Fibroblast of villous mesenchyme (primary cell): ENCODE data around the gene FAM131B. TPM values are rescaled to one million over a fixed set of nuclear protein-coding genes. Genes with fewer than 3 reads are reported as not detected.

Experiments
- DNase-seq: peaks from one replicate; pipeline ENCODE4 v3.0.0-alpha.2; 2010; ENCODE audit warnings: low read depth
- H3K4me3 ChIP-seq: 2 replicates; pipeline ENCODE4 v1.5.1; 2011; ENCODE audit warnings: low read depth, mild to moderate bottlenecking, low read length
- total RNA-seq: library from RNA; depleted of rRNA; stranded (reverse); fragments of >200 nt; gene quantifications from 2 replicates; pipeline ENCODE4 v1.2.3, GENCODE V29; 2012
- TF ChIP-seq, protein P1 (sequence below): IDR thresholded peaks from 2 replicates; pipeline ENCODE4 v1.5.1; 2012; ENCODE audit warnings: low read depth, mild to moderate bottlenecking, low read length; ENCODE audit not compliant: insufficient read depth

FAM131B gene
- total RNA-seq, 1 donor, result 2.2 TPM

GRCh38 chr7:143382126-143382790 lies 19.7 kb upstream of the FAM131B start:
- TF ChIP-seq, protein P1, sequence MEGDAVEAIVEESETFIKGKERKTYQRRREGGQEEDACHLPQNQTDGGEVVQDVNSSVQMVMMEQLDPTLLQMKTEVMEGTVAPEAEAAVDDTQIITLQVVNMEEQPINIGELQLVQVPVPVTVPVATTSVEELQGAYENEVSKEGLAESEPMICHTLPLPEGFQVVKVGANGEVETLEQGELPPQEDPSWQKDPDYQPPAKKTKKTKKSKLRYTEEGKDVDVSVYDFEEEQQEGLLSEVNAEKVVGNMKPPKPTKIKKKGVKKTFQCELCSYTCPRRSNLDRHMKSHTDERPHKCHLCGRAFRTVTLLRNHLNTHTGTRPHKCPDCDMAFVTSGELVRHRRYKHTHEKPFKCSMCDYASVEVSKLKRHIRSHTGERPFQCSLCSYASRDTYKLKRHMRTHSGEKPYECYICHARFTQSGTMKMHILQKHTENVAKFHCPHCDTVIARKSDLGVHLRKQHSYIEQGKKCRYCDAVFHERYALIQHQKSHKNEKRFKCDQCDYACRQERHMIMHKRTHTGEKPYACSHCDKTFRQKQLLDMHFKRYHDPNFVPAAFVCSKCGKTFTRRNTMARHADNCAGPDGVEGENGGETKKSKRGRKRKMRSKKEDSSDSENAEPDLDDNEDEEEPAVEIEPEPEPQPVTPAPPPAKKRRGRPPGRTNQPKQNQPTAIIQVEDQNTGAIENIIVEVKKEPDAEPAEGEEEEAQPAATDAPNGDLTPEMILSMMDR, result no peak
- DNase-seq, result no peak
- H3K4me3 ChIP-seq, result peak overlapping the region; percentile 95

DNA sequence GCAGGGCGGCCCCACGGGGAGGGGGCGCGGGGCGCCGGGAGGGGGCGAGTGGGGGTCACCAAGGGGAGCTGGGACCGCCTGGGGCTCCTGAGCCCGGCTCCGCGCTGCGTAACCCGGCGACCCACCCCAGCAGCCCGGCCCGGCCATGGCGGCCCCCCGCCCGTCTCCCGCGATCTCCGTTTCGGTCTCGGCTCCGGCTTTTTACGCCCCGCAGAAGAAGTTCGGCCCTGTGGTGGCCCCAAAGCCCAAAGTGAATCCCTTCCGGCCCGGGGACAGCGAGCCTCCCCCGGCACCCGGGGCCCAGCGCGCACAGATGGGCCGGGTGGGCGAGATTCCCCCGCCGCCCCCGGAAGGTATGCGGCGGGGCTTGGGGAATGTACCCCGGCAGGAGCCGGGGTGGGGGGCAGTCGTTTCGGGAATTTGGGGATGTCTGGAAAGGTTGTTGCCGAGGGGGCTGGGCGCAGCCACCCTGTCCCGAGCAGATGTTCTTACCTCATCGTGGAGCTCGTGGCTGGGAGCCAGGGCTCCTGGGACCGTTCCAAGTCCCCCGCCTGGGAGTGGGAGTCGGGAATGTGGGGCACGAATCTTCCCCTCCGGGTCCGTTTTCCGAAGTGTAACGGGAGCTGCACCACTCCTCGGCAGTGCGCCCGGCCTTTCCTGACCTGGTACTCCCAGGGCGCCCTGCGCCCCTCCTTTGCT lies 19.1 kb upstream of the FAM131B start:
- DNase-seq, result peak; percentile 80
- TF ChIP-seq, protein P1, result no peak
- H3K4me3 ChIP-seq, result peak overlapping the region; percentile 95

GRCh38 chr7:143380646-143381426 lies 18.3 kb upstream of the FAM131B start, which contains the start of gene ZYX:
Gene ZYX (plus strand): TSS chr7:143381345. CDS start chr7:143381572, 227 bp downstream.
- TF ChIP-seq, protein P1, result no peak
- H3K4me3 ChIP-seq, result peak within 1 kb of the TSS; percentile 95
- peak; percentile 96 for DNase-seq

DNA sequence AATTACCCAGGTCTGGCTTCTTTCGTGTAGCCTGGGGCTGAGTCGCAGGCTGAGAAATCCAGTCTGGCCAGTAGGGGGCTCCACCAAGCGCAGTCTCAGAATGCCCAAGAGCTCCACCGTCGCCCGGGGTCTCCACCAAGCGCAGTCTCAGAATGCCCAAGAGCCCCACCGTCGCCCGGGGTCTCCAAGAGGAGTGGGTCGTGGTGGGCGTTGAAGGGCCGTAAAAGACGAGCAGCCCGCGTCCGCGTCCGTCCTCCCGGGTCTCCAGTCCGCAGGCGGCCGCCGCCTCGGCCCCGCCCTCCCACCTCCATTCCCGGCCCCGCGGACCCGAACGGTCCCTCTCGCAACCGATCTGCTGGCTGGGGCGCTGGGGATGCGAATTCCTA lies 17.7 kb upstream of the FAM131B start:
- peak; percentile 87 for DNase-seq
- TF ChIP-seq, protein P1, result peak; percentile 87
- H3K4me3 ChIP-seq, result peak overlapping the region; percentile 95

GRCh38 chr7:143379611-143380259 lies 17.2 kb upstream of the FAM131B start:
- peak overlapping the region; percentile 95 for H3K4me3 ChIP-seq
- TF ChIP-seq, protein P1, result no peak
- DNase-seq, result no peak

DNA sequence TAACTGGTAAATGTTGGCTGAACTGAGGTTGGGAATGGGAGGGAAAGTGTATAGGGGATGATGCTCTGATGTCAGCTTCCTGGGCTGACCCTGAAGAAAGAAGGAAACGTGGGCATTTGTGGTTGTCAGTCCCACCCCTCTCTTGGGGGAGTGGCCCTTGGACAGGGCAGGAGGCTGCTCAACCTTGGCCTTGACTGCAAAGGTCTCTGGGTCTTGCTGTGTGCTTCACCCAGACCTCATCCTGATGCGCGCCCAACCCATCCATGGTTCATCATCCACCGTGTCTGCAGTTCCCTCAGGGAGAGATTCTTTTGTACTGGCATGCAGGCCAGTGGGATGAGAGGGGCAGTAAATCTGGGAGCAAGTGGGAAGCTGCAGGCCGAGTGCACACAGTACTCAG lies 13.9 kb upstream of the FAM131B start:
- TF ChIP-seq, protein P1, result no peak
- no peak for DNase-seq
- H3K4me3 ChIP-seq, result no peak overlapping the region
